GM23338 (cell line): ENCODE results near the gene GLI3.

Experiments
- CREB1 ChIP-seq: fragments of 250-450 bp; sonication (Bioruptor Pico); IDR thresholded peaks from 2 replicates; pipeline ENCODE4 v1.5.0; 2020; ENCODE audit warnings: low read depth, mild to moderate bottlenecking, moderate library complexity
- EZH2 ChIP-seq: fragments of 200-600 bp; sonication (generic); IDR thresholded peaks from one replicate; pipeline ENCODE4 v1.8.0; 2017; ENCODE audit warnings: antibody characterized with exemption, mild to moderate bottlenecking, low read depth; ENCODE audit not compliant: unreplicated experiment
- EZH2phosphoT487 ChIP-seq: fragments of 200-600 bp; sonication (generic); IDR thresholded peaks from one replicate; pipeline ENCODE4 v1.8.1; 2018; ENCODE audit warnings: antibody characterized with exemption; ENCODE audit not compliant: unreplicated experiment
- JUNB ChIP-seq: IDR thresholded peaks from one replicate; pipeline ENCODE4 v1.6.1; 2016; ENCODE audit warnings: antibody characterized with exemption; ENCODE audit not compliant: unreplicated experiment
- POLR2AphosphoS5 ChIP-seq: IDR thresholded peaks from 2 replicates; pipeline ENCODE4 v1.6.1; 2016; ENCODE audit warnings: antibody characterized with exemption, low read depth
- ZNF114 ChIP-seq: fragments of 250-450 bp; sonication (Bioruptor Pico); IDR thresholded peaks from 2 replicates; pipeline ENCODE4 v1.5.0; 2020; ENCODE audit warnings: mild to moderate bottlenecking, moderate library complexity
- TF ChIP-seq, protein P1 (sequence below), 2 experiments: fragments of 200-600 bp in 1 of 2; sonication (generic) in 1 of 2; conservative IDR thresholded peaks; 2 replicates each; pipeline versions ENCODE4 v1.5.1 to v1.6.1; 2016 to 2017; ENCODE audit warnings: antibody characterized with exemption in 2 of 2, low read depth in 2 of 2, mild to moderate bottlenecking in 2 of 2, moderate library complexity in 1 of 2
- TF ChIP-seq, protein P2 (sequence below): IDR thresholded peaks from one replicate; pipeline ENCODE4 v1.6.1; 2018; ENCODE audit warnings: antibody characterized with exemption; ENCODE audit not compliant: unreplicated experiment

DNA sequence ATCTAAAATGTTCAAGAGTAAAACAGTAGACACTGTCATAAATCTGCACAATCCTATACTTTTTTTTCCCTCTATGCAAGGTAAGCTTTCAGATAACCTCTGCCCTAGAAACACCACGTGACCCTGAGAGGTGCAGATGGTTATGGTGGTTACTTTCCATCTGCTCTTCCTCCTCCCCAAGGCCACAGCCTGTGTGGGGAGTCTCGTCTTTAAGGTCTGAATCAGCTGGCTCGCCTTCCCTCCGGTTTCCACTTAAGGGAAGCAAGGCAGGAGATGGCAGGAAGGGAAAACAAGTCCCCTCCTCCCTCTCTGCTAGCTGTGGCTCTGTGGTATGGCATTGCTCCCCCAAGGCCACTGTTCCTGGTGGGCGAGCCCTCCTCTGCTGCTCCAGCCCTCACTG lies 181.8 kb downstream of the GLI3 start:
- TF ChIP-seq EZH2 (no peak), EZH2phosphoT487 (no peak), JUNB (no peak), POLR2AphosphoS5 (no peak), CREB1 (CRISPR knock-in tag) (no peak), ZNF114 (no peak)
- TF ChIP-seq, protein P1, sequence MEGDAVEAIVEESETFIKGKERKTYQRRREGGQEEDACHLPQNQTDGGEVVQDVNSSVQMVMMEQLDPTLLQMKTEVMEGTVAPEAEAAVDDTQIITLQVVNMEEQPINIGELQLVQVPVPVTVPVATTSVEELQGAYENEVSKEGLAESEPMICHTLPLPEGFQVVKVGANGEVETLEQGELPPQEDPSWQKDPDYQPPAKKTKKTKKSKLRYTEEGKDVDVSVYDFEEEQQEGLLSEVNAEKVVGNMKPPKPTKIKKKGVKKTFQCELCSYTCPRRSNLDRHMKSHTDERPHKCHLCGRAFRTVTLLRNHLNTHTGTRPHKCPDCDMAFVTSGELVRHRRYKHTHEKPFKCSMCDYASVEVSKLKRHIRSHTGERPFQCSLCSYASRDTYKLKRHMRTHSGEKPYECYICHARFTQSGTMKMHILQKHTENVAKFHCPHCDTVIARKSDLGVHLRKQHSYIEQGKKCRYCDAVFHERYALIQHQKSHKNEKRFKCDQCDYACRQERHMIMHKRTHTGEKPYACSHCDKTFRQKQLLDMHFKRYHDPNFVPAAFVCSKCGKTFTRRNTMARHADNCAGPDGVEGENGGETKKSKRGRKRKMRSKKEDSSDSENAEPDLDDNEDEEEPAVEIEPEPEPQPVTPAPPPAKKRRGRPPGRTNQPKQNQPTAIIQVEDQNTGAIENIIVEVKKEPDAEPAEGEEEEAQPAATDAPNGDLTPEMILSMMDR (conservative IDR thresholded peaks at IDR 0.05; ENCODE audit: low read depth in 2 of 2) = no peak
- TF ChIP-seq, protein P2, sequence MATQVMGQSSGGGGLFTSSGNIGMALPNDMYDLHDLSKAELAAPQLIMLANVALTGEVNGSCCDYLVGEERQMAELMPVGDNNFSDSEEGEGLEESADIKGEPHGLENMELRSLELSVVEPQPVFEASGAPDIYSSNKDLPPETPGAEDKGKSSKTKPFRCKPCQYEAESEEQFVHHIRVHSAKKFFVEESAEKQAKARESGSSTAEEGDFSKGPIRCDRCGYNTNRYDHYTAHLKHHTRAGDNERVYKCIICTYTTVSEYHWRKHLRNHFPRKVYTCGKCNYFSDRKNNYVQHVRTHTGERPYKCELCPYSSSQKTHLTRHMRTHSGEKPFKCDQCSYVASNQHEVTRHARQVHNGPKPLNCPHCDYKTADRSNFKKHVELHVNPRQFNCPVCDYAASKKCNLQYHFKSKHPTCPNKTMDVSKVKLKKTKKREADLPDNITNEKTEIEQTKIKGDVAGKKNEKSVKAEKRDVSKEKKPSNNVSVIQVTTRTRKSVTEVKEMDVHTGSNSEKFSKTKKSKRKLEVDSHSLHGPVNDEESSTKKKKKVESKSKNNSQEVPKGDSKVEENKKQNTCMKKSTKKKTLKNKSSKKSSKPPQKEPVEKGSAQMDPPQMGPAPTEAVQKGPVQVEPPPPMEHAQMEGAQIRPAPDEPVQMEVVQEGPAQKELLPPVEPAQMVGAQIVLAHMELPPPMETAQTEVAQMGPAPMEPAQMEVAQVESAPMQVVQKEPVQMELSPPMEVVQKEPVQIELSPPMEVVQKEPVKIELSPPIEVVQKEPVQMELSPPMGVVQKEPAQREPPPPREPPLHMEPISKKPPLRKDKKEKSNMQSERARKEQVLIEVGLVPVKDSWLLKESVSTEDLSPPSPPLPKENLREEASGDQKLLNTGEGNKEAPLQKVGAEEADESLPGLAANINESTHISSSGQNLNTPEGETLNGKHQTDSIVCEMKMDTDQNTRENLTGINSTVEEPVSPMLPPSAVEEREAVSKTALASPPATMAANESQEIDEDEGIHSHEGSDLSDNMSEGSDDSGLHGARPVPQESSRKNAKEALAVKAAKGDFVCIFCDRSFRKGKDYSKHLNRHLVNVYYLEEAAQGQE = no peak
